GM19395 (cell line): ENCODE data around the gene SLC36A1.
A peak's percentile ranks its signal among the peaks of the same experiment; 100 is the strongest.
"Not testable (repeated sequence)": the region's sequence is repeated elsewhere in the genome, so short reads cannot be mapped to it uniquely, and the experiment has no call there.

Experiments
- ATAC-seq: cut with Tn5 transposase; IDR thresholded peaks from one replicate; pipeline ENCODE4 v1.9.1; 2021; ENCODE audit warnings: mild to moderate bottlenecking, moderate library complexity; ENCODE audit not compliant: unreplicated experiment

Gene SLC36A1

DNA sequence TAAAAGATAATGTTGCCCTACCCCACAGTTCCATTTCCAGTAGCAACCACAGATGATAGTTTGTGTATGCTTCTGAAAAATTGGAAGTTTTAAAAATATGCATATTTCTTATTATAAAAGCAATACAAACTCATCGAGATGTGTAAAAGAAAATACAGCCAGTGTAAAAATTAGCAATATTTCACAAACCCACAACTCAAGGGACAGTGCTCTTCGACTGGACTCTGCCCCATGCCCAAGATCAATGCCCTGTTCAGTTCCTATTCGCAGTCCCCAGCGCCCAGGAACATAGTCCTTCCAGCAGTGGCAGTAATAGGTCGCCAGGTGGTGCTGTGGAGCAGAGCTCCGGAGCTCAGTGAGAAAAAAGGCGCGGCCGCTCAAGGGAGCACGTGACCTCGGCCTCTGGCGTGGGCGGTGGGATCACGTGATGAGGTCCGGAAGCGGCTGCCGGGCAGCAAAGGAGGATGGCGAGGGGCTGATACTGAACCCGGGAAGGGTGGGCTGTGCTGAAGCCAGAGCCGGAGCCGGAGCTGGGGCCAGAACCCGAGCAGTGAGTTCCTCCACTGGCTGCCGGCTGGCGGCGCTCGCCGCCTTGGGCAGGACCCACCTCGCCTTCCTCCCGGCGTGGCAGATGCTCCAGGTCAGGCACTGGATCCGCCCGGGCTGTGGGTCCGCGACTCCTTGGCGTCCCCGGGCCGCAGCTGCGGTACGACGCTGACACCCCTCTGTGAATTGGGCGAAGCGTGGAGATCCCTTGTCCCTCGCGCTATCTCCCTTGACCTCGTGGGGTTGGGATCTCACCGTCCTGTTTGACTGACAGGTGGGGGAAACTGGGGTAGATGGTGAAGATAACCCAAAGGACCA lies at the start of gene SLC36A1:
Gene SLC36A1, plus strand, starts transcription at position 430 of the 864 bp plus-strand sequence. CDS start 11,190 bp downstream, outside the sequence.
- ATAC-seq, result peak; percentile 85

DNA sequence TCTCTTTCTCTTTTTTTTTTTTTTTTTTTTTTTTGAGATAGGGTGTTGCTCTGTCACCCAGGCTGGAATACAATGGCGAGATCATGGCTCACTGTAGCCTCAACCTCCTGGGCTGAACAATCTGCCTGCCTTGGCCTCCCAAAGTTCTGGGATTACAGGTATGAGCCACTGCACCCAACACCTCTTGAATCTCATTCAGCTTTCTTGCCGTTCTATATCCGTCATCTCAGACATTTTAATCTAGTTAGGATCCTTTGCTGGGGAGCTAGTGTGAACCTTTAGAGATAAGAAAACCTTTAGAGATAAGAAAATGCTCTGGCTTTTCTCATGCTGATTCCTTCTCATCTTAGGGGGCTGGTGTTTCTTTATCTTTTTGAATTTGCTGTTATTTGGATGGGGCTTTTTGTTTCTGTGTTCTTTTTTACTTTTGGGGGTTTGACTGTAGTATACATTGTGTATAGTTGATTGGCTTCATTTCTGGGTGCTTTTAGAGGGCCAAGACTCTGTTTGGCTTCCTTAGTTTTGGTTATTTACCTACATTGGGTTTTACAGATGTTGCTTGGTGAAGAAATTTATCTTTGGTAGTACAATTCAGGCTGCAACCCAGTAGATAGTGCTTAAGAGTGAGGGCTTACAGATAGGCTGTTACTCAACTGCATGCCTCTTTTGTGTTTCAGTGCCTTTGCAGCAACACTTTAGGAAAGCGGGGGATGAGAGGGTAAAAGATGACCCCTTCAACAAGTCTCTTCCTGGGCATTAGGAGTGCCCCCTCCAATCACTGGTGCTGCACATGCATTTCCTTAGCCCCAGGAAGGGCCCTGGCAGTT lies 41.9 kb upstream of the SLC36A1 start:
- ATAC-seq, result no peak

DNA sequence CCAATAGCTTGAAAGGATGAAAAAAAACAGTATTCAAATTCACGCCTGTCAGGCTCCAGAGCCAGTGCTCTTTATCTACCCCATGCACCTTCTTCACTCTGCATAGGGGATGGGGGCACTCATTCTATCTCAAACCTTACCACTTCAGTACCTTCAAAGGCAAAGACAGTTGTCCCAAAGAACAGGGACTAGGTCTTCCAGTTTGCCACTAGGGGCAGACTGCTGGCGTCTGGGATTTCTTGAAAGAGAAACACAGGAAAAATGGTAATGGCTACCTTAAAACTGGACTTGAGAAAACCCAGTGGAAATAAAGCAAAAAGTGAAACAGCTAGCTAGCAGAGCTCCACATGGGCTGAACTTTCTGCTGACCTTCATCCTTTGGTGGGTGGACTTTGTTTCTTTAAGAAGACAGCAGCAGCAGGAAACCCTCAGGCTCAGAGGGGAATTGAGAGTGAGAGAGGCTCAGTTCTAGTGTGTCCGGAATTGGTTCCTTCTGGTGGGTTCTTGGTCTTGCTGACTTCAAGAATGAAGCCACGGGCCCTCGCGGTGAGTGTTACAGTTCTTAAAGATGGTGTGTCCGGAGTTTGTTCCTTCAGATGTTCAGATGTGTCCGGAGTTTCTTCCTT lies 41.0 kb upstream of the SLC36A1 start:
- no peak for ATAC-seq

DNA sequence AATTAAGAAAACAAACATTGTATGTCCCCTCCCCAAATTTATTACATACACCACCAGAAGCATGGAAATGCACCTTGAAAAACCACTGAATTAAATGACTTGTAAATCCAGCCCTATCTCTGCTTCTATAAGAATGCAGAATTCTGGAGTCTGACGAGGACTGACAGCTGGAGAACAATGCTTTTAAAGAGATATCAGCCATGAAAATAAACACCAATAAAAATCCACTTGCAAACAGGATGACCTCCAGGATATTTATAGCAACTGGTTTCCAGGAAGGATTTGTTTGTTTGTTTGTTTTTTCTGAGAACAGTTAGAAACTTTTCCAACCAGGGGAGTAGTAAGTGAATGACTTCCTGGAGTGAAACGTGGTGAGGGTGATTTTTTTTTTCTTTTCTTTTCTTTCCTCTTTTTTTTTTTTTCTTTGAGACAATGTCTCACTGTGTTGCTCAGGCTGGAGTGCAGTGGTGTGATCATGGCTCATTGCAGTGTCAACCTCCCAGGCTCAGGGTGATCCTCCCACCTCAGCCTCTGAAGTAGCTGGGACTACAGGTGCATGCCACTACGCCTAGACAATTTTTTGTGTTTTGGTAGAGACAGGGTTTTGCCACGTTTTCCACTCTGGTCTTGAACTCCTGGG lies 38.7 kb upstream of the SLC36A1 start:
- no peak for ATAC-seq

DNA sequence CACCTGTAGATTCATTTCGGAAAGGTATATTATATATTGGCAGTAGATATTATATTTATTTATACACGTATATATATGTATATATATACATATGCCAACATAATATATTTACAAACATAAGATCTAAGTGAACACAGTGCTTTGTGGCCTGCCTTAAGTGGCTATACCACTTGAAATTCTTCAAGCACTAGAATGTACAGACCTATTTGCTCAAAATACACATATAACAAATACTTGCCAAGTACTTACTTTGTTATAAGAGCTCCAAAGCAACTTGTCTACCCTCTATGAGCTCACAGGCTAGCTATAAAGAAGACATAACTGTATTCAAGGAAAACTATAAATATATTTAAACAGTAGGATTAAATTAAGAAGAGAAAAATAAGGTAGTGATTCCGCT lies 33.6 kb upstream of the SLC36A1 start:
- no peak for ATAC-seq

DNA sequence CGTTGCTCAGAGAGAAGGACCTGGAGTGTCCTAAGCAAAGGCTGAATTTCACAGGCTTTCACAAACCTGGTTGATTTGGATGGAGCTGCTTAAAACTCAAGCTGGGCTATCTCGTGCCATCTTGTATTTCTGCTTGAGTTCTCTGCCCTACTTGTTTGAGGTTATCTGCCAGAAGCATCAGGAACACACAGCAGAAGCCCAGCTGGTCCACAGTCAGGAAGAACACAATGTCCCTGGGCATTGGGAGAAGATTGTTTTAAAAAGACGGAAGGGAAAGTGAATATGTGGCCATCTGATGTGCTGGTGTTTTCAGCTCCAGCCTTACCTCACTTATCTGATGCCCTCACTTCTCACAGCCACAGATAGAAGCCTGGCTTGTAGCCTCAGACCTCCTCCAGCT lies 32.9 kb upstream of the SLC36A1 start:
- ATAC-seq, result no peak

DNA sequence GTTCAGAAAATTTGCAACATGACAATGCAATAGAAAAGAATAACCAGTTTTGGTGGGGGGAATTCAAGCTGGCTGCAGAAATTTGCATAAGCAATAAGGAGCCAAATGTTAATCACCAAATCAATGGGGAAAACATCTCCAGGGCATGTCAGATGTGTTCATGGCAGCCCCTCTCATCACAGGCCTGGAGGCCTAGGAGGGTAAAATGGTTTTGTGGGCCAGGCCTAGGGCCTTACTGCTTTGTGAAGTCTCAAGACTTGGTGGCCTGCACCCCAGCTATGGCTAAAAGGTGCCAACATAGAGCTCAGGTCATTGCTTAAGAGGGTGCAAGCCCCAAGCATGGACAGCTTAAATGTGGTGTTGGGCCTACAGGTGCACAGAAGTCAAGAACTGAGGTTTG lies 29.7 kb upstream of the SLC36A1 start:
- no peak for ATAC-seq

DNA sequence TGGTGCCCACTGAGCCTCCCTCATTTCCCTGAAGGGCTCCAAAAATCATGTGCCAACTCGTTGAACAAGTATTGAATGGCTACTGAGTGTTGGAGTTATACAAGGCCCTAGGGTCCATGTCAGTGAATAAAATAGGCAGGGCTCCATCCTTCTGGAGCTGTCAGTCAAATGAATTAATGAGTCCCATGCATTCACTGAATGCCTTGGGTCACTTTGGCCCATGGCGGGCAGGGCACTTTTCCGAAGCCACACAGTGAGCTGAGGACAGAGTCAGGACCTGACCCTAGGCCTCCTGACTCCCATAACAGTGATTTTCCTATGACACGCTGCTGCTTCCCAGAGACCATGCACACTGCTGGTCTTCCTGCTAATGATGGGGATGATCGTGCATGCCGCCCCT lies 27.3 kb upstream of the SLC36A1 start:
- no peak for ATAC-seq

DNA sequence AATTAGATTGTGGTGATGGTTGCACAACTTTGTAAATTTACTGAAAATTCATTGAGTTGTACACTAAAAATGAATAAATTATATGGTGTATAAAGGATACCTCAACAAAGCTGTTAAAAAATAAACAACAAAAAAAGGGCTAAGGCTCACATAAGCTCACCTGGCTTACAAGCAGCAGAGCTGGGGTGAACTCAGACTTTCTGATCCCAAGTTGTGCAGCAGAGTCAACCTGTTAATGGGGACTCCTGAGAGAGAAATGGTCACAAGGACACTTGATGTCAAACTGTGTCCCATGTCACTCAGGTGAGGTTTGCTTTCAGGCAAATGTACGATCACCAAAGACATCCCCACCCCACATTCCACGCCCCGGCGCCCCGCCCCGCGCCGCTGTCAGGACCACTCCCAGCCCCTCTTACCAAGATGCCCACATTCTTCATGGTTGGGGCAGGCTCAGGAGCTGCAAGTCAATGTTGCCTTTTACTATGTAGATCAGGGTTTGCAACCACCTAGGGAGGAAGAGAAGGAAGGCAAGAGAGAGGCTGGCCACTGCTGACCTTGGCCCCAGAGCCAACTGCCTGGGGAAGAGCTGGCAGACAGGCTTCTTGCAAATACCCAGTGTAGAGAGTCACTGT lies 22.4 kb upstream of the SLC36A1 start:
- ATAC-seq, result no peak

DNA sequence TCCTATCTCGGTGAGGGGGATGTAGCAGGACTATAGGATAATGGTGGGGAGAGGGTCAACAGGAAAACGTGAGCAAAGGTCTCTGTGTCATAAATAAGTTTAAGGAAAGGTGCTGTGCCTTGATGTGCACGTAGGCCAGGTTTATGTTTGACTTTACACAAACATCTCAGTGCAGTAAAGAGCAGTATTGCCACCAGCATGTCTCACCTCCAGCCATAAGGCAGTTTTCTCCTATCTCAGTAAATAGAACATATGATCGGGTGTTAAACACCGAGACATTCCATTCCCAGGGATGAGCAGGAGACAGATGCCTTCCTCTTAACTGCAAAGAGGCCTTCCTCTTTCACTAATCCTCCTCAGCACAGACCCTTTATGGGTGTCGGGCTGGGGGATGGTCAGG lies 21.1 kb upstream of the SLC36A1 start:
- not testable (repeated sequence) for ATAC-seq

DNA sequence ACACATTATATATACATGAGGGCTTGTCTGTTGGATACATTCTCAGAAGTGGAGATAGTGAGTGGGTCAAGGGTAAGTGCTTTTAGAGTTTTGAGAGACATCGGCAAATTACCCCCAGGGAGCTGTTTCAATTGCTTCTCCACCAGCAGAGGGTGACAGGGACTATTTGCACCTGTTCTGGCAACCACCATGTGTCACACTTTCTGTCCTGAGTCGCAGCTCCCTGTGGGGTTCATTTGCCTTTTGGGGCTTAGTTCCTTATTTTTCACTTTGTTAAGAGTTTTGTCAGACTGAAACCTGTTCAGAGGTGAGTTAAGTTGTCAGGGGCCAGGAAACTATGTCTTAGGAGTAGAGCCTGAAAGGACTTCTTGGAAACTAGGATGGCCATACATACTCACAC lies 20.1 kb upstream of the SLC36A1 start:
- peak; percentile 99 for ATAC-seq

DNA sequence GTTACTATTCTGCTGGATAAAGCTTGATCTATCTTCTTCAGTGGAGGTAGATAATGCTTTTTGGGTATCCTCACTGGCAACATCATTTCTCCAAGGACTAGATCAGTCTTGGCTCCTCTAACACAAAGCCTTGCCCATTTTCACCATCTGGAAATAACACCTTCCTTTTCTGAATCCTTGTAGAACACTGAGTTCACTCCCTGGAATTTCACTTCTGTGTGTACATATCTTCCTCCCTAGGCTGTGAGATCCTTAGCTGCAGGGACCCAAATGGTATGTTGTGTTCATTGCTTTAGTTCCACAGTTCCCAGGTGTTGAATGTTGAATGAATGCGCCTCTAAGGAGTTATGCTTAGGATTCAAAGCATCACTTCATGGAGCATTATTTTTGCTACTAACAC lies 16.7 kb upstream of the SLC36A1 start:
- no peak for ATAC-seq

DNA sequence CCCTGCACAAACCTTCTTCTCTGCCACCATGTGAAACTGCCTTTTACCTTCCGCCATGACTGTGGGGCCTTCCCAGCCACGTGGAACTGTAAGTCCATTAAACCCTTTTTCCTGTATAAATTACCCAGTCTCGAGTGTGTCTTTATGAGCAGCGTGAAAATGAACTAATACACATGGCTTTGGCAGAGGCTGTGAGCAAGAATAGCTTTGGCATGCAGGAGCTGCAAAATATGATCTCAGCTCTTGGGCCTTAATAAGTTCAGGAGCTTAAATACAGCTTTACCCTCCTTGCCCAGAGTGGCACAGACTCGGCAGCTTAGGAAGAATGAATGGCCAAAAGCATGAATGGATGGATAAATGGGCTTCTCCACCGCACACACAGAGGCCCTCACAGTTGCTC lies 15.7 kb upstream of the SLC36A1 start:
- ATAC-seq, result no peak

DNA sequence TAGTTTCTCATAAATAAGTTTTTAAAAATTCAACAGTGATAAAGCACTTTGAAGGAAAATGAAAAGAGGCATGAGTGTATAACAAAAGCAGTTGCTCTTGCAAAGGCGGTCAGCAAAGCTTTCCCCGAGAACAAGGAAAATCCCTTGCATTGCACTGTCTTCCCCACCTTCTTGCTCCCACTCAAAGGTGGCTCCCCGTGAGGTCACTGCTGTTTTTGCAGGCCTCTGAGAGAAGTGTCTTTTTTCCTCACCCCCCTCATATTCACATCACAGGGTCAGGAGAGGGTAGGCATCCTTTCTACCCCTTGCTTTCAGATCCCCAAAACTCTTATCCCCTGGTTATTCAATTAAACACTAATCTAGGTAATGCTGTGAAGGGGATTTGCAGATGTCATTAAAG lies 15.2 kb upstream of the SLC36A1 start:
- ATAC-seq, result no peak

DNA sequence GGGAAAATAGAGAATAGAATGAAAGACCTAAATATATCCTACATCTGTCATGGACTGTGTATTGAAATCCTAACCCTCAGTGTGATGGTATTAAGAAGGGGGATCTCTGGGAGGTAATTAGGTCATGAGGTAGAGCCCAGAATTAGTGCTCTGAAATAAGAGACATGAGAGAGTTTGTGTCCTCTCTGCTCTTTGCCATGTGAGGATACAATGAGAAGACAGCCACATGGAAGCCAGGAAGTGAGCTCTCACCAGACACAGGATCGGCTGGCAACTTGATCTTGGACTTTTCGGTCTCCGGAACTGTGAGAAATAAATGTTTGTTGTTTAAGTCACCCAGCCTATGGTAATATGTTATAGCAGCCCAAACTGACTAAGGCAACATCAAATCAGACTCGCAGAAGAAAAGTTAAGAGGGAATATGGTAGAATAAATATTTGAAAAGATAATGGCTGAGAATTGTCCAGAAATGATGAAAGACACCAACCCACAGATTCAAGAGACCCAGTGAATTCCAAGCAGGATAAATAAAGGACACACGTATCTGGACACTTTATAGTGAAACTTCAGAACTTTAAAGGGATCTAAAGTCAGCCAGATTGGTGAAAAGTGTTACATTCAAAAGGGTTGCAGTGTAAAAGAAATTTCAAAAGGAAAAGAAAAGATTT lies 12.7 kb upstream of the SLC36A1 start:
- ATAC-seq, result no peak

DNA sequence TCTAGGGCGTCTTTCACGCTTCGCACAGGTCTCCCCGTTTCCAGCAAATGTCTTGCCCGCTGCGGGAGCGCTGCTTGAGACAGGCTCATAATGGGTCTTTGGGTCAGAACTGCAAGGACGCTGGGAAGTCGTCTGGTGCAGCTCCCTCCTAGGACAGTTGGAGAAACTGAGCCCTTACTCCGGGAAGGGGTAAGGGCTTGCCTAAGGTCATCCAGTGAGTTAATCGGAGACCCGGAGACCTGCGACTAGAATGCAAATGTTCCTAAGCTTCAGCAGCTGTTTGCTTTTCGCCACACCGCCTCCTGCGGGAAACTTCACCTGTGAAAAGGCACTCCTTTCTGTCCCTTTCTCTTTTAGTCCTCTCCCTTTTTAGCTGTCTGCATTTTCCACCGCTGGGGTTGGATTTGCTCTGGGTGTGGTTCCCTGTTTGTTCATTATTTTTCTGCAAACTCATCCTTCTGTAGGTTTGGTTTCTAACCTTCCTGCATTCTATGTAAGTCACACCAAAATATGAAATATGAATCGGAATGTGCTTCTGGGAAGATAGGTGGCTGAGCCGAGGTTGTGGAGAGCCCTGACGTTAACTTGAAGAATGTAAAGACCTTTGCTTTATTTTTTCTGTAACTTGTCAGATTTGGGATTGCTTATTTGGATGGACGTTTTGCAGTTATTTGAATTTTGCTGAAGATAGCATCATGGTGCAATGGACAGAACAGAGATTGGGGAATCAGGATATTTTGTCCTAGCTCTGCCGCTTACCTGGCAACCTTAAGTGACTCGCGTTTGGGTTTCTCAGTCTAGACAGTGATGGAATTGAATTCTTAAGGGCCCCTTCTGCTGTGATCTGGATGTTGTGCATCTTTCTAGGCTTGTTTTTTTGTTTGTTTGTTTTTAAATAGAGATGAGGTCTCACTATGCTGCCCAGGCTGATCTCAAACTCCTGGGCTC lies 909 bp downstream of the SLC36A1 start:
- ATAC-seq, result no peak

DNA sequence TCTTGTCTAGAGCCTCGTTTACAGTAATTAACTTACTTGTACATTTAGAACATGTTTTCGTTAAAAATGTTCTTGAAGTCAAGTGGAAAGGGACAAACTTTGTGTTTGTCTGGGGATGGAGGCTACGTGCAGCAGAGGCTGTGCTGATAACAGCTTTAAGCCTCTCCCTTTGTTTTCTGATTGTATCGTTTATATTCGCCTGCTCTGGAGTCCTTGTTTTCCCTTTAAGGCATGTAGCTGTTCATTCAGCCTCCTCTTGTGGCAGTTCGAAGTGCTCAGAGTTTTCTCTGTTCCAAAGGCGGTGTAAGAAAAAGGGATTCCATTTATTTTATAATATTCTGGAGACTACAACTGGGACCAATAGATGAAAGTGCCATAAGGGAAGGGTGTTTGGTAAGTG lies 1.9 kb downstream of the SLC36A1 start:
- ATAC-seq, result no peak

DNA sequence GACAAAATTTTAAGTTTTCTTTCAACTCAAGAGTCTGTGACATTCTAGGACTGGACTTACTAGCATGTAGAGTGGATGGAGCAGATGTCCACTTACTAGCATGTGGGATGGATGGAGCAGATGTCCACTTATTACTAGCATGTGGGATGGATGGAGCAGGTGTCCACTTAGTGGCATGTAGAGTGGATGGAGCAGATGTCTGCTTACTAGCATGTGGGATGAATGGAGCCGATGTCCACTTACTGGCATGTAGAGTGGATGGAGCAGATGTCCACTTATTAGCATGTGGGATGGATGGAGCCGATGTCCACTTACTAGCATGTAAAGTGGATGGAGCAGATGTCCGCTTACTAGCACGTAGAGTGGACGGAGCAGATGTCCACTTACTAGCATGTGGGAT lies 2.4 kb downstream of the SLC36A1 start:
- ATAC-seq, result no peak

DNA sequence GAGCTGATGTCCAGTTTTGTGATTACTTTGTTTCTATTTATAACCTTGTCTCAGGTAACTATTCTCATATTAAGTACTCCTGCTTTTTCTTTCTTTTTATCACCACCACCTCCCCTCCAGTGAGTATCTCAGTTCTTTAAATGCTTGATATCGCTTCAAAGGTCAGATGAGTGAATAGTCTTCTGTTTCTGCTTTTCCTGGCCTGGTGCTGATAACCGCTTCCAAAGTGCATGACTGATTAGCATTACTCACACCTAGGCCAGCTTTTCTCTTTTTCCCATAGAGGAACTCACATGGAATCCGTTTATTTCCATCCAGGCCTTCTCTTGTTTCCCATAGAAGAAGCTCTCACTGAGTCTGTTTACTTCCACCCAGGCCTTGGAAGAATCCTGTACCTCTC lies 3.2 kb downstream of the SLC36A1 start:
- ATAC-seq, result no peak
